H9 (cell line): Measurements from ENCODE around the gene WIF1. TPM values are rescaled to one million over a fixed set of nuclear protein-coding genes. Genes with fewer than 3 reads are reported as not detected.

ENCODE experiments used
- DNase-seq: peaks from one replicate; pipeline ENCODE4 v3.0.0-alpha.2; 2017
- H2AFZ ChIP-seq: one replicate; pipeline ENCODE4 v1.6.1; 2013; ENCODE audit warnings: mild to moderate bottlenecking, low read length, control low read depth, moderate library complexity
- H2AK5ac ChIP-seq: 2 replicates; pipeline ENCODE4 v1.6.1; 2013; ENCODE audit warnings: low read length, control low read depth, mixed read lengths; ENCODE audit not compliant: insufficient read length
- H2BK120ac ChIP-seq: one replicate; pipeline ENCODE4 v1.6.1; 2013; ENCODE audit warnings: low read depth, mild to moderate bottlenecking, low read length, control low read depth, inconsistent platforms; ENCODE audit not compliant: poor library complexity, severe bottlenecking
- H2BK12ac ChIP-seq: 2 replicates; pipeline ENCODE4 v1.6.1; 2013; ENCODE audit warnings: low read length, control low read depth, mixed read lengths, low read depth; ENCODE audit not compliant: insufficient read length
- H2BK15ac ChIP-seq: 2 replicates; pipeline ENCODE4 v1.6.1; 2013; ENCODE audit warnings: low read depth, low read length, control low read depth
- H2BK20ac ChIP-seq: one replicate; pipeline ENCODE4 v1.6.1; 2013; ENCODE audit warnings: low read depth, mild to moderate bottlenecking, low read length, control low read depth, inconsistent platforms; ENCODE audit not compliant: poor library complexity, severe bottlenecking
- H2BK5ac ChIP-seq: 2 replicates; pipeline ENCODE4 v1.6.1; 2013; ENCODE audit warnings: low read length, control low read depth, mixed read lengths; ENCODE audit not compliant: insufficient read length
- H3K14ac ChIP-seq: 2 replicates; pipeline ENCODE4 v1.6.1; 2013; ENCODE audit warnings: low read length, control low read depth; ENCODE audit not compliant: insufficient read depth
- H3K18ac ChIP-seq: 2 replicates; pipeline ENCODE4 v1.6.1; 2013; ENCODE audit warnings: low read depth, mild to moderate bottlenecking, mixed read lengths, low read length, control low read depth; ENCODE audit not compliant: insufficient read length
- H3K23ac ChIP-seq: 2 replicates; pipeline ENCODE4 v1.6.1; 2013; ENCODE audit warnings: low read length, control low read depth, mixed read lengths, low read depth; ENCODE audit not compliant: insufficient read length
- H3K23me2 ChIP-seq: 2 replicates; pipeline ENCODE4 v1.6.1; 2013; ENCODE audit warnings: low read depth, mild to moderate bottlenecking, mixed read lengths, low read length, control low read depth; ENCODE audit not compliant: insufficient read length, poor library complexity, severe bottlenecking
- H3K27ac ChIP-seq: 2 replicates; pipeline ENCODE4 v1.5.1; 2013; ENCODE audit warnings: low read length, control low read depth, mixed read lengths, low read depth; ENCODE audit not compliant: insufficient read length
- H3K27me3 ChIP-seq: 2 replicates; pipeline ENCODE4 v1.6.1; 2013; ENCODE audit warnings: low read length, control low read depth, inconsistent platforms; ENCODE audit not compliant: insufficient read depth
- H3K4ac ChIP-seq: 2 replicates; pipeline ENCODE4 v1.6.1; 2013; ENCODE audit warnings: low read depth, mild to moderate bottlenecking, control low read depth, inconsistent platforms, low read length, moderate library complexity
- H3K4me1 ChIP-seq: 2 replicates; pipeline ENCODE4 v1.6.1; 2013; ENCODE audit warnings: low read length, control low read depth, inconsistent platforms; ENCODE audit not compliant: insufficient read depth
- H3K4me2 ChIP-seq: 2 replicates; pipeline ENCODE4 v1.6.1; 2013; ENCODE audit warnings: low read length, control low read depth, mixed read lengths; ENCODE audit not compliant: insufficient read length, insufficient read depth
- H3K56ac ChIP-seq: 2 replicates; pipeline ENCODE4 v1.6.1; 2013; ENCODE audit warnings: low read depth, mild to moderate bottlenecking, mixed read lengths, low read length, control low read depth; ENCODE audit not compliant: insufficient read length
- H3K79me1 ChIP-seq: 2 replicates; pipeline ENCODE4 v1.6.1; 2013; ENCODE audit warnings: low read depth, mild to moderate bottlenecking, moderate library complexity, low read length, control low read depth, inconsistent platforms; ENCODE audit not compliant: insufficient read depth, poor library complexity, severe bottlenecking
- H3K79me2 ChIP-seq: 2 replicates; pipeline ENCODE4 v1.6.1; 2013; ENCODE audit warnings: low read length, control low read depth, inconsistent platforms; ENCODE audit not compliant: insufficient read depth
- H3K9ac ChIP-seq: 2 replicates; pipeline ENCODE4 v1.6.1; 2013; ENCODE audit warnings: low read length, control low read depth, mixed read lengths; ENCODE audit not compliant: insufficient read length; ENCODE audit errors: extremely low read depth
- H3K9me3 ChIP-seq: one replicate; pipeline ENCODE4 v1.6.1; 2013; ENCODE audit warnings: low read depth, low read length, inconsistent platforms; ENCODE audit not compliant: control insufficient read depth
- H3T11ph ChIP-seq: one replicate; pipeline ENCODE4 v1.6.1; 2013; ENCODE audit warnings: mild to moderate bottlenecking, low read length, control low read depth, inconsistent platforms
- H4K20me1 ChIP-seq: one replicate; pipeline ENCODE4 v1.6.1; 2013; ENCODE audit not compliant: control insufficient read depth, insufficient read length, insufficient read depth
- H4K5ac ChIP-seq: 2 replicates; pipeline ENCODE4 v1.6.1; 2013; ENCODE audit warnings: low read depth, mild to moderate bottlenecking, mixed read lengths, low read length, control low read depth; ENCODE audit not compliant: insufficient read length
- H4K8ac ChIP-seq: replicated peaks from 2 replicates; pipeline ENCODE4 v1.6.1; 2013; ENCODE audit warnings: low read length, control low read depth, mixed read lengths, low read depth; ENCODE audit not compliant: insufficient read length
- H4K91ac ChIP-seq: 2 replicates; pipeline ENCODE4 v1.6.1; 2013; ENCODE audit warnings: low read depth, mild to moderate bottlenecking, moderate library complexity, mixed read lengths, low read length, control low read depth; ENCODE audit not compliant: insufficient read length
- H3K27ac Mint-ChIP-seq, 3 experiments: 2 replicates in 2 of 3; 3 replicates in 1 of 3; pipeline ENCODE4 v1.8.0; 2020 to 2021; ENCODE audit warnings: mixed read lengths in 3 of 3, mild to moderate bottlenecking in 1 of 3, moderate library complexity in 1 of 3
- H3K27me3 Mint-ChIP-seq: 2 replicates; pipeline ENCODE4 v1.8.0; 2021; ENCODE audit warnings: low read depth, mild to moderate bottlenecking, moderate library complexity, mixed read lengths
- H3K36me3 Mint-ChIP-seq, 3 experiments: 2 replicates in 2 of 3; 3 replicates in 1 of 3; pipeline ENCODE4 v1.8.0; 2020 to 2021; ENCODE audit warnings: low read depth in 3 of 3, mixed read lengths in 3 of 3; ENCODE audit not compliant: insufficient read depth in 1 of 3
- H3K4me1 Mint-ChIP-seq, 2 experiments: 2 replicates each; pipeline ENCODE4 v1.8.0; 2020; ENCODE audit warnings: mixed read lengths in 2 of 2
- H3K4me3 Mint-ChIP-seq, 2 experiments: 2 replicates in 1 of 2; 3 replicates in 1 of 2; pipeline ENCODE4 v1.8.0; 2020 to 2021; ENCODE audit warnings: mild to moderate bottlenecking in 2 of 2, mixed read lengths in 2 of 2, moderate library complexity in 1 of 2
- H3K9me3 Mint-ChIP-seq, 2 experiments: 2 replicates in 1 of 2; 3 replicates in 1 of 2; pipeline ENCODE4 v1.8.0; 2020; ENCODE audit warnings: mild to moderate bottlenecking in 2 of 2, mixed read lengths in 2 of 2, moderate library complexity in 1 of 2
- CTCF ChIP-seq: fragments of 200-600 bp; sonication (generic); conservative IDR thresholded peaks from 3 replicates; pipeline ENCODE4 v1.8.0; 2021; ENCODE audit warnings: antibody characterized with exemption, mild to moderate bottlenecking
- total RNA-seq: library from RNA; stranded (reverse); gene quantifications from 2 replicates; pipeline ENCODE4 v1.2.1, GENCODE V29; 2021

Gene WIF1
- total RNA-seq, 1 experiment from 2014 or later, result 0.98 TPM

- no peak overlapping the region for H2BK20ac ChIP-seq
- H4K91ac ChIP-seq, result no peak overlapping the region
- no peak overlapping the region for H2BK12ac ChIP-seq
- H4K20me1 ChIP-seq, result no peaks in the 10 kb centered on the region
- TF ChIP-seq CTCF, result no peak
- Mint-ChIP-seq H3K4me1 (peaks cover 24 to 27% of the 10 kb centered on the region in 2 experiments), H3K9me3 (no peaks in the 10 kb centered on the region), H3K27me3 (no peaks in the 10 kb centered on the region), H3K4me3 (no peak overlapping the region), H3K36me3 (no peaks in the 10 kb centered on the region), H3K27ac (no peak overlapping the region)
- H2BK15ac ChIP-seq, result no peak overlapping the region
- H2BK5ac ChIP-seq, result no peak overlapping the region
- H3K9me3 ChIP-seq, result no peaks in the 10 kb centered on the region
- H2AK5ac ChIP-seq, result no peak overlapping the region
- no peak overlapping the region for H2BK120ac ChIP-seq
- no peak overlapping the region for H3K18ac ChIP-seq
- H3T11ph ChIP-seq, result no peak overlapping the region
- no peak overlapping the region for H3K9ac ChIP-seq
- no peaks in the 10 kb centered on the region; the same call in 1 of the 2 replicates for H3K4me1 ChIP-seq
- peak overlapping the region; percentile 32 for H2AFZ ChIP-seq
- no peak overlapping the region for H3K4me2 ChIP-seq
- no peaks in the 10 kb centered on the region for H3K79me2 ChIP-seq
- H4K8ac ChIP-seq, result no peak overlapping the region
- H3K56ac ChIP-seq, result no peak overlapping the region
- H3K27ac ChIP-seq, result no peak overlapping the region
- no peaks in the 10 kb centered on the region for H3K79me1 ChIP-seq
- DNase-seq, result no peak
- no peaks in the 10 kb centered on the region for H3K27me3 ChIP-seq
- no peak overlapping the region for H3K4ac ChIP-seq
- H4K5ac ChIP-seq, result no peak overlapping the region
- H3K23ac ChIP-seq, result no peak overlapping the region
- H3K23me2 ChIP-seq, result no peaks in the 10 kb centered on the region
- no peak overlapping the region for H3K14ac ChIP-seq
Measured at GRCh38 chr12:65082406-65082805, 38.7 kb downstream of the WIF1 start.
